NCI-H1436 (cell line): ENCODE data around the gene RAB1B.

Source experiments
- DNase-seq: peaks from one replicate; lab custom pipeline; 2025; lab: John Stamatoyannopoulos, UW

RAB1B gene

GRCh38 chr11:66322732-66323427 lies 54.4 kb downstream of the RAB1B start:
- no peak for DNase-seq

GRCh38 chr11:66323684-66324083 lies 55.2 kb downstream of the RAB1B start:
- DNase-seq: no peak

- no peak for DNase-seq
Observed at GRCh38 chr11:66324664-66325063, 56.2 kb downstream of the RAB1B start.

DNA sequence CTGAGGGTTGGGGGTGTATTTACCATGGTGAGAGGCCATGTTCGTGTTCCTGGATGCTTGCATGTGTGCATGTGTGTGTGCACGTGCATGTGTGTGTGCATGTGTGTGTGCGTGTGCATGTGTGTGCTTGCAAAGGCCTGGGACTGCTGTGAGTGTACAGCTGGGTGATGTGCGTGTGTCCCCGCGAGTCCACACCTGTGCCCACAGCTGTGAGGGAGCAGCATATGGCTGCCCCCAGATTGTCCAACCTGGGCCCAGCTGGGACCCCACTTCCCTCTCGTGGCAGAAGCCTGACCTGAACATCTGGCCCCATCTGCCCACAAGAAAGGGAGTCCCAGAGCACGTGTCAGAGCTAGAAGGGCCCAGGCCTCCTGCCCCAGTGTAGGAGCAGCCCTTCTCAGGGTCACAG lies 56.8 kb downstream of the RAB1B start:
- DNase-seq: no peak

DNA sequence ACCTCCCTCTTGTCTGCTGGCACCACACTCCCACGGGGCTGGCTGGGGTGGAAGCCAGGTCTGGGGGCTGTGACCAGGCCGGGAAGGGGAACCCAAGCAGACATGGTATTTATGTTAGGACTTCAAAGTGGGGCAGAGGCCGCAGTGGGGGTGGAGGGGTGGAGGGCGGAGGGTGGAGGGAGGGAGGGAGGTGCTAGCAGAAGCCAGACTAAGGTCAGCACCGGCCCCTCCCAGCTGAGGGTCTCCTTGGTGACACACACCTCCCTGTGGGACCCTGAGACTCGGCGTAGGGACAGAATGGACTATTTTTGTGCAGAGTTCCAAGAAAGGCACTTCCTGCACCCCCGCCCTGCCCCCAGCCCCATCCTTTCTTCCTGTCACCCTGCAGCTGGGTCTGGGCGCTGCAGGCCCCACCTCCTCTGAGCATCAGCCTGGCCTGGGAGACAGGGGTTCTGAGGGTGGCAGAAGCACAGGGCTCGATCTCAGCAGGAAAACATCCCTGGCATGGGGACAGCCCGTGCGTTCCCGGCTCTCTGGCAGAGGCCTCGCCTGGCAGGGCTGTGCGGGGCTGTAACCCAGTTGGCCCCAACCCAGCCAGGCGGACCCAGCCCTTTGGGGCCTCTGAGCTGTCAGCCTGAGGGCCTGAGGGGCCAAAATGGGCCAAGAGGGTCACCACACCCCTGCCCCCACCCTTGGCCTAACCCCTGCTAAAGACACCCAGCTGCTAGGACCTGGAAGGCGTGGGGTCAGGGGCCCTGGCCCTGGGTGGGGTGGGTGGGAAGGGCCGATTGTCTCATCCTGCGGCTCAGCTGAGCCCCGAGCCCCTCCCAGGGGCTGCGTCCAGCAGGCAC lies 58.0 kb downstream of the RAB1B start:
- DNase-seq: no peak
